Endodermal cell (in vitro differentiated cells): Measurements from ENCODE around the gene MDH1. TPM values are rescaled to one million over a fixed set of nuclear protein-coding genes. Genes with fewer than 3 reads are reported as not detected.

Source experiments
- DNase-seq: peaks from one replicate; pipeline ENCODE4 v3.0.0-alpha.2; 2017
- H3K27ac ChIP-seq: 2 replicates; pipeline ENCODE4 v1.5.1; 2013; ENCODE audit warnings: mild to moderate bottlenecking, low read depth, low read length, moderate library complexity
- H3K27me3 ChIP-seq: 2 replicates; pipeline ENCODE4 v1.6.1; 2013; ENCODE audit warnings: mild to moderate bottlenecking, low read length, moderate library complexity; ENCODE audit not compliant: insufficient read depth, control insufficient read depth, poor library complexity, severe bottlenecking
- H3K36me3 ChIP-seq: 2 replicates; pipeline ENCODE4 v1.7.0; 2013; ENCODE audit warnings: mild to moderate bottlenecking, low read length, moderate library complexity; ENCODE audit not compliant: control insufficient read depth, insufficient read depth
- H3K4me1 ChIP-seq: one replicate; pipeline ENCODE4 v1.7.0; 2013; ENCODE audit warnings: low read length; ENCODE audit not compliant: control insufficient read depth, insufficient read depth
- H3K4me3 ChIP-seq: 2 replicates; pipeline ENCODE4 v1.5.1; 2013; ENCODE audit warnings: mild to moderate bottlenecking, low read length, moderate library complexity
- H3K9ac ChIP-seq: 2 replicates; pipeline ENCODE4 v1.6.1; 2013; ENCODE audit warnings: mild to moderate bottlenecking, low read length, moderate library complexity; ENCODE audit not compliant: poor library complexity, severe bottlenecking; ENCODE audit errors: extremely low read depth
- H3K9me3 ChIP-seq: 2 replicates; pipeline ENCODE4 v1.6.1; 2013; ENCODE audit warnings: mild to moderate bottlenecking, low read length, moderate library complexity; ENCODE audit not compliant: control insufficient read depth
- H3K27ac Mint-ChIP-seq: 2 replicates; pipeline ENCODE4 v1.8.0; 2020; ENCODE audit warnings: mixed read lengths
- H3K27me3 Mint-ChIP-seq: 2 replicates; pipeline ENCODE4 v1.8.0; 2021; ENCODE audit warnings: mild to moderate bottlenecking, mixed read lengths; ENCODE audit not compliant: insufficient read depth
- H3K36me3 Mint-ChIP-seq: 2 replicates; pipeline ENCODE4 v1.8.0; 2020; ENCODE audit warnings: low read depth, mixed read lengths
- H3K4me1 Mint-ChIP-seq: 2 replicates; pipeline ENCODE4 v1.8.0; 2020; ENCODE audit warnings: mixed read lengths
- H3K4me3 Mint-ChIP-seq: 2 replicates; pipeline ENCODE4 v1.8.0; 2020; ENCODE audit warnings: mild to moderate bottlenecking, moderate library complexity, mixed read lengths
- H3K9me3 Mint-ChIP-seq: 2 replicates; pipeline ENCODE4 v1.8.0; 2020; ENCODE audit warnings: mild to moderate bottlenecking, mixed read lengths
- CTCF ChIP-seq: fragments of 200-600 bp; sonication (generic); conservative IDR thresholded peaks from 2 replicates; pipeline ENCODE4 v1.5.0; 2021; ENCODE audit warnings: antibody characterized with exemption, mild to moderate bottlenecking
- WGBS, 2 experiments: methylation state at CpG; one replicate each; pipeline versions ENCODE4 v1.1.5 to v1.1.7; 2013; ENCODE audit warnings: missing lambda C conversion rate in 2 of 2, mixed read lengths in 1 of 2; ENCODE audit not compliant: insufficient coverage in 1 of 2, insufficient read length in 1 of 2; 5-methylcytosine and 5-hydroxymethylcytosine counted together
- total RNA-seq, 2 donors: library from RNA; stranded (reverse); fragmentation: NEBNext Ultra II Directional in 1 of 2; extraction: Animal tissue kit (Norgen Biotek cat#: 25700) in 1 of 2; gene quantifications; 2 replicates in 1 of 2; 3 replicates in 1 of 2; pipeline ENCODE4 v1.2.1, GENCODE V29; 2021

MDH1 gene
- total RNA-seq, 2 donors from 2014 or later: 160 to 259 TPM

GRCh38 chr2:63639344-63639743, 50.6 kb downstream of the MDH1 start:
- Mint-ChIP-seq H3K4me3 (no peak overlapping the region), H3K36me3 (peaks cover 2% of the 10 kb centered on the region), H3K27me3 (no peaks in the 10 kb centered on the region), H3K27ac (no peak overlapping the region), H3K4me1 (no peaks in the 10 kb centered on the region), H3K9me3 (peaks cover 14% of the 10 kb centered on the region)
- no peak overlapping the region for H3K9ac ChIP-seq
- no peak overlapping the region for H3K4me3 ChIP-seq
- H3K36me3 ChIP-seq: no peaks in the 10 kb centered on the region
- no peak overlapping the region for H3K27ac ChIP-seq
- WGBS, 2 experiments: 92% methylated on average over 1 of the region's 1 CpG; no CpG with 5 or more reads in 1 of the 2 experiments
- H3K27me3 ChIP-seq: no peaks in the 10 kb centered on the region
- no peak for TF ChIP-seq CTCF
- peaks cover 14% of the 10 kb centered on the region for H3K9me3 ChIP-seq
- no peak for DNase-seq
- H3K4me1 ChIP-seq: no peaks in the 10 kb centered on the region

- peaks cover 2% of the 10 kb centered on the region for H3K36me3 Mint-ChIP-seq
- 100% methylated on average over 1 of the region's 1 CpG; no CpG with 5 or more reads in 1 of the 2 experiments for WGBS, 2 experiments
These were observed 54.2 kb downstream of the MDH1 start for GRCh38 chr2:63642946-63643345.

GRCh38 chr2:63643486-63643885, 54.7 kb downstream of the MDH1 start:
- Histone ChIP-seq H3K27ac (no peak overlapping the region), H3K4me3 (no peak overlapping the region), H3K9me3 (no peaks in the 10 kb centered on the region), H3K27me3 (no peaks in the 10 kb centered on the region), H3K36me3 (no peaks in the 10 kb centered on the region), H3K4me1 (no peaks in the 10 kb centered on the region), H3K9ac (no peak overlapping the region)
- Mint-ChIP-seq H3K4me1 (no peaks in the 10 kb centered on the region), H3K36me3 (peaks cover 2% of the 10 kb centered on the region), H3K9me3 (peaks cover 2% of the 10 kb centered on the region), H3K4me3 (no peak overlapping the region), H3K27ac (no peak overlapping the region), H3K27me3 (no peaks in the 10 kb centered on the region)
- DNase-seq: no peak
- WGBS, 2 experiments: 83 to 96% methylated on average over 1 of the region's 1 CpG
- no peak for TF ChIP-seq CTCF

More at GRCh38 chr2:63642946-63643345, 54.2 kb downstream of the MDH1 start:
- Mint-ChIP-seq H3K4me1 (no peaks in the 10 kb centered on the region), H3K27ac (no peak overlapping the region), H3K27me3 (no peaks in the 10 kb centered on the region), H3K9me3 (peaks cover 2% of the 10 kb centered on the region), H3K4me3 (no peak overlapping the region)
- Histone ChIP-seq H3K9ac (no peak overlapping the region), H3K9me3 (no peaks in the 10 kb centered on the region), H3K27ac (no peak overlapping the region), H3K27me3 (no peaks in the 10 kb centered on the region), H3K4me3 (no peak overlapping the region), H3K4me1 (no peaks in the 10 kb centered on the region), H3K36me3 (no peaks in the 10 kb centered on the region)
- DNase-seq: no peak
- no peak for TF ChIP-seq CTCF
